Colonic mucosa (tissue), 4 donors: Measurements from ENCODE around the gene ASAP3. TPM values are rescaled to one million over a fixed set of nuclear protein-coding genes. Genes with fewer than 3 reads are reported as not detected.

Source experiments
- DNase-seq: peaks from one replicate; pipeline ENCODE4 v3.0.0-alpha.2; 2020
- H3K27ac ChIP-seq: fragments of 200-600 bp; one replicate; pipeline ENCODE4 v1.8.0; 2021
- H3K27me3 ChIP-seq: fragments of 200-600 bp; one replicate; pipeline ENCODE4 v1.8.0; 2021
- H3K36me3 ChIP-seq: fragments of 200-600 bp; one replicate; pipeline ENCODE4 v1.8.0; 2021
- H3K4me1 ChIP-seq: fragments of 200-600 bp; one replicate; pipeline ENCODE4 v1.8.0; 2021; ENCODE audit warnings: mild to moderate bottlenecking
- H3K4me3 ChIP-seq: fragments of 200-600 bp; one replicate; pipeline ENCODE4 v1.8.0; 2021
- H3K9ac ChIP-seq, 2 donors: one replicate each; pipeline ENCODE4 v1.7.0; 2013; ENCODE audit warnings: control low read depth in 2 of 2, low read depth in 2 of 2, low read length in 2 of 2
- H3K9me3 ChIP-seq: fragments of 200-600 bp; one replicate; pipeline ENCODE4 v1.8.0; 2021
- intact Hi-C: fragments of 100-400 bp; cut with DNase I; formaldehyde crosslinking; loops from one replicate; pipeline ENCODE4 v1.14.1; 2022
- total RNA-seq, 2 donors: library from RNA; stranded (reverse); fragmentation: NEBNext Ultra II Directional in 1 of 2; extraction: Animal tissue kit (Norgen Biotek cat#: 25700) in 1 of 2; gene quantifications; one replicate each; pipeline ENCODE4 v1.2.1, GENCODE V29; 2021
- TF ChIP-seq, protein P1 (sequence below): fragments of 200-600 bp; IDR thresholded peaks from one replicate; pipeline ENCODE4 v1.8.0; 2022; ENCODE audit warnings: antibody characterized with exemption, mild to moderate bottlenecking
- donor health status: healthy.
- donor health status: DM: no; HTN: no; CAD: no.
- donor health status: DM: no; HTN: no; CAD: no.

ASAP3 gene
- total RNA-seq, 2 donors from 2014 or later, result 22.9 to 27.3 TPM

DNA sequence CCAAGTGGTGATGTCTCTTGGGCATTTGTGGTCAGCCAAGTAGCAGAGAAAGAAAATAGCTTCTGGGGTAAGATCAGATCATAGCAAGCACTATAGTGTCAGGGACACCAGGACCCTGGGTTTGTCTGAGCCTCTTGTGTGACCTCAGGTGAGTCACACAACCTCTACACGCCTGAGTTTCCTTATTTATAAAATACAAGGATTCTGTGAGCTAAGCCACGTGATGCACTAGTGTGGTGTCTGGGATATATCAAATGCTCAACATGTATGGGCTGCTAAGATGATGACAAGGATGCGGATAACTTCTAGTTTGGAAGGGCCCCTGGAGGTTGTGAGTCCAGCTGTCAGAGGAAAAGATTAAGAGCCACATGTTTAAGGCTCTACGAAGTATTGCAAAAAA lies 89.8 kb downstream of the ASAP3 start:
- no peak for DNase-seq
- intact Hi-C loops, result no loop called here
- Histone ChIP-seq H3K36me3 (no peaks in the 10 kb centered on the region), H3K4me3 (no peak overlapping the region), H3K9me3 (no peaks in the 10 kb centered on the region), H3K9ac (no peak overlapping the region), H3K4me1 (no peaks in the 10 kb centered on the region), H3K27ac (peak overlapping the region; percentile 71), H3K27me3 (no peaks in the 10 kb centered on the region)
- TF ChIP-seq, protein P1, sequence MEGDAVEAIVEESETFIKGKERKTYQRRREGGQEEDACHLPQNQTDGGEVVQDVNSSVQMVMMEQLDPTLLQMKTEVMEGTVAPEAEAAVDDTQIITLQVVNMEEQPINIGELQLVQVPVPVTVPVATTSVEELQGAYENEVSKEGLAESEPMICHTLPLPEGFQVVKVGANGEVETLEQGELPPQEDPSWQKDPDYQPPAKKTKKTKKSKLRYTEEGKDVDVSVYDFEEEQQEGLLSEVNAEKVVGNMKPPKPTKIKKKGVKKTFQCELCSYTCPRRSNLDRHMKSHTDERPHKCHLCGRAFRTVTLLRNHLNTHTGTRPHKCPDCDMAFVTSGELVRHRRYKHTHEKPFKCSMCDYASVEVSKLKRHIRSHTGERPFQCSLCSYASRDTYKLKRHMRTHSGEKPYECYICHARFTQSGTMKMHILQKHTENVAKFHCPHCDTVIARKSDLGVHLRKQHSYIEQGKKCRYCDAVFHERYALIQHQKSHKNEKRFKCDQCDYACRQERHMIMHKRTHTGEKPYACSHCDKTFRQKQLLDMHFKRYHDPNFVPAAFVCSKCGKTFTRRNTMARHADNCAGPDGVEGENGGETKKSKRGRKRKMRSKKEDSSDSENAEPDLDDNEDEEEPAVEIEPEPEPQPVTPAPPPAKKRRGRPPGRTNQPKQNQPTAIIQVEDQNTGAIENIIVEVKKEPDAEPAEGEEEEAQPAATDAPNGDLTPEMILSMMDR, result no peak

DNA sequence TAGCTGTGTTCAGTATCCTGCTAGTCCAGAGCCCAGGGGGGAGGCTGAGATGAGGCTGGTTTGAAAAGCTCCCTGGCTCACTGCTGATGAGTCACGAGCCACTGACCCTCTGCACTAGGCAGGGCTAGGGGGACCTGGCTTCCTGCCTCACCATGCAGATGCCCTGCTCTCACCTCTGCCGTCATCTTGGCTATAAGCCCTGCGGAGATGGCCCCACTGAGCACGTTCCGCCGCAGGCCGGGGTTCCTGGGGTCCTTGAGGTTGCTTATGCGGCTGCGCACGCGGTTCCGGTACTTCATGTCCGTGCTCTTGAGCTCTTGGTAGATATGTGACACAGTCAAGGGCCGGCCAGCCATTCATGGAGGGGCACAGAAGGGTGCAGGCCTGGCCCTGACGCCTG lies 90.3 kb downstream of the ASAP3 start:
- TF ChIP-seq, protein P1, result no peak
- DNase-seq, result no peak
- peak overlapping the region in 1 of 2 donors; percentile 10 for H3K9ac ChIP-seq
- H3K36me3 ChIP-seq, result no peaks in the 10 kb centered on the region
- H3K4me1 ChIP-seq, result no peaks in the 10 kb centered on the region
- H3K27me3 ChIP-seq, result no peaks in the 10 kb centered on the region
- H3K27ac ChIP-seq, result peak overlapping the region; percentile 71
- intact Hi-C loops, result no loop called here
- no peaks in the 10 kb centered on the region for H3K9me3 ChIP-seq
- H3K4me3 ChIP-seq, result no peak overlapping the region

DNA sequence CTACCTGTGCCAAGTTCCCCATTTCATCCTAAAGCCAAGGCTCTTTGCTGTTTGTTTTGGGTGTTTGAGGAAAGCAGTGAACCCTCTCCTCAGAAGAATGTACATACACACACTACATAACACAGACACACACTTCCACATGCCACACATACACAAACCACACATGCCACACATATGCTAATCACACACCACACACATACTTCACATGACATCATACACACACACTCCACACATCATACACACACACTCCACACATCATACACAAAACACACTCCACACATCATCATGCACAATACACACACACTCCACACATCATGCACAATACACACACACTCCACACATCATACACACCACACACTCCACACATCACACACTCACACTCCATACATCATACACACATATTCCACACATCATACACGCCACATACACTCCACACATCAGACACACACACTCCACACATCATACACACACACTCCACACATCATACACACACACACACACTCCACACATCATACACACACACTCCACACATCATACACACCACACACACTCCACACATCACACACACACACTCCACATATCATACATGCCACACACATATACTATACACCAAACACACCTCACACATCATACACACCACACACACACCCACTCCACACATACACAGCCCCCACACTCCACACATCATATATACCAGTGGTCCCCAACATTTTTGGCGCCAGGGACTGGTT lies 91.7 kb downstream of the ASAP3 start:
- Histone ChIP-seq H3K27me3 (no peaks in the 10 kb centered on the region), H3K36me3 (no peaks in the 10 kb centered on the region), H3K4me3 (no peak overlapping the region), H3K9ac (no peak overlapping the region), H3K4me1 (no peaks in the 10 kb centered on the region), H3K27ac (no peak overlapping the region), H3K9me3 (no peaks in the 10 kb centered on the region)
- intact Hi-C loops, result no loop called here
- TF ChIP-seq, protein P1, result no peak
- no peak for DNase-seq

DNA sequence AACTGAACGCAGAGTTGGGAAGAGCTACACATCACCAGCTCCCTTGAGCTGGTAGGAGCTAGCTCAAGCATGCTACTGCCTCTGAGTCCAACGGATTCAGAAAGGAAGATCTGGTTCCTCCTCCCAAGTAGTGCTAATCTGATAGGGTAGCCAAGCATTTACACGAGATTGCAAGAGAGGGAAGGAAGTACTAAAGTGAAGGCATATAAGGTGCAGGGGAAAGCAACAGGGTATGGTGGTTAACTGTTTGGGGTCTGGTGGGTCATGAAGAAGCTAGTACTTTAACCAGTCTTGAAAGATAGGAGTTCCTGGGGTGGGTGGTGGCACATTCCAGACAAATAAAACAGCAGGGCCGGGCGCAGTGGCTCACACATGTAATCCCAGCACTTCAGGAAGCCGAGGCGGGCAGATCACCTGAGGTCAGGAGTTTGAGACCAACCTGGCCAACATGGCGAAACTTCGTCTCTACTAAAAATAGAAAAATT lies 94.1 kb downstream of the ASAP3 start:
- Histone ChIP-seq H3K9ac (no peak overlapping the region), H3K27me3 (no peaks in the 10 kb centered on the region), H3K4me1 (no peaks in the 10 kb centered on the region), H3K36me3 (no peaks in the 10 kb centered on the region), H3K27ac (no peak overlapping the region), H3K9me3 (no peaks in the 10 kb centered on the region), H3K4me3 (no peak overlapping the region)
- intact Hi-C loops, result no loop called here
- TF ChIP-seq, protein P1, result no peak
- no peak for DNase-seq

DNA sequence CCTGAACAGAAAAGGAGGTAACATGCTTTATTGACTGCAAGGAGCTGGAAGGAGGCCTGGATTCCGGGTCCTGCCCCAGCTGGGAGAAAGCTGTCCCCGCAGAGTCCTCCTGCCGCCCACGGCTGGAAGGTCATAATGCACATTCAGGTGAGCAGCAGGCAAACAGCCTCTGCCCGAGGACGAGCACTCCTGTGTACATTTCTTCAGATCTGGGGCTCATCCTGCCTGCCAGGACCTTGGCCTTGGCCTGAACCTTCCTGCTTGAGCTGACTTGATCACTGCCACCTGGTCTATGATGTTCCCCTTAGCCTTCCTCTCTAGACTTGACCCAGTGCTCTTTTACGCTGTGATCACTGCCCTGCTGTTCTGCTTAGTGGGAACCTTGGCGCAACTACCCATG lies 96.5 kb downstream of the ASAP3 start:
- Histone ChIP-seq H3K9me3 (no peaks in the 10 kb centered on the region), H3K27me3 (no peaks in the 10 kb centered on the region), H3K4me1 (no peaks in the 10 kb centered on the region), H3K9ac (no peak overlapping the region), H3K4me3 (no peak overlapping the region), H3K27ac (no peak overlapping the region), H3K36me3 (no peaks in the 10 kb centered on the region)
- no peak for DNase-seq
- TF ChIP-seq, protein P1, result no peak
- intact Hi-C loops, result no loop called here
